ENCODE results near the gene SPATA19.

DNA sequence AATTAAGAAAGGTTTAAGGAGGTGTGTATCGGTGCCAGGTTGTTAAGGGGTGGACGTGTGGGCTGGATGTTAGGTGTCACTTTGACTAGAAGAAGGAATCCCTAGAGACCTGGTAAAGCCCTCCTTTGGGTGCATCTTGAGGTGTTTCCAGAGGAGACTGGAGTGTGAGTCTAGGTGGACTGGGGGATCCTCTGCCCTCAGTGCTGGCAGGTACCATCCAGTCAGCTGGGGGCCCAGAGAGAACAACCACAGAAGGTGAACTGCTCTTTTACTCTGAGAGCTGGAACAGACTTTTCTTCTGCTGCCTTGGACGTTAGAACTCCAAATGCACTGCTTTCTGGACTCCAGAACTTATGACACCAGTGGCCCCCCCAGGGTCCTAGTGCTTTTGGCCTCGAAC lies 44.0 kb downstream of the SPATA19 start:
- TF ChIP-seq RARB (CRISPR knock-in tag; IDR thresholded peaks at IDR 0.05) (no peak), MAZ (IDR thresholded peaks at IDR 0.05; ENCODE audit: borderline replicate concordance, low read depth, low read length) (no peak), RFX5 (IDR thresholded peaks at IDR 0.05) (no peak), POLR2A (IDR thresholded peaks at IDR 0.05; ENCODE audit: low read length) (no peak), RCOR1 (IDR thresholded peaks at IDR 0.05; ENCODE audit: low read depth, low read length) (no peak), KDM1A (IDR thresholded peaks at IDR 0.05; ENCODE audit: low read depth) (no peak), JUN (IDR thresholded peaks at IDR 0.05) (no peak), KDM5A (IDR thresholded peaks at IDR 0.05) (no peak), MYC (IDR thresholded peaks at IDR 0.05; ENCODE audit: borderline replicate concordance, low read length) (no peak)
- TF ChIP-seq, protein P1, sequence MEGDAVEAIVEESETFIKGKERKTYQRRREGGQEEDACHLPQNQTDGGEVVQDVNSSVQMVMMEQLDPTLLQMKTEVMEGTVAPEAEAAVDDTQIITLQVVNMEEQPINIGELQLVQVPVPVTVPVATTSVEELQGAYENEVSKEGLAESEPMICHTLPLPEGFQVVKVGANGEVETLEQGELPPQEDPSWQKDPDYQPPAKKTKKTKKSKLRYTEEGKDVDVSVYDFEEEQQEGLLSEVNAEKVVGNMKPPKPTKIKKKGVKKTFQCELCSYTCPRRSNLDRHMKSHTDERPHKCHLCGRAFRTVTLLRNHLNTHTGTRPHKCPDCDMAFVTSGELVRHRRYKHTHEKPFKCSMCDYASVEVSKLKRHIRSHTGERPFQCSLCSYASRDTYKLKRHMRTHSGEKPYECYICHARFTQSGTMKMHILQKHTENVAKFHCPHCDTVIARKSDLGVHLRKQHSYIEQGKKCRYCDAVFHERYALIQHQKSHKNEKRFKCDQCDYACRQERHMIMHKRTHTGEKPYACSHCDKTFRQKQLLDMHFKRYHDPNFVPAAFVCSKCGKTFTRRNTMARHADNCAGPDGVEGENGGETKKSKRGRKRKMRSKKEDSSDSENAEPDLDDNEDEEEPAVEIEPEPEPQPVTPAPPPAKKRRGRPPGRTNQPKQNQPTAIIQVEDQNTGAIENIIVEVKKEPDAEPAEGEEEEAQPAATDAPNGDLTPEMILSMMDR (IDR thresholded peaks at IDR 0.05) = no peak
- TF ChIP-seq, protein P2, sequence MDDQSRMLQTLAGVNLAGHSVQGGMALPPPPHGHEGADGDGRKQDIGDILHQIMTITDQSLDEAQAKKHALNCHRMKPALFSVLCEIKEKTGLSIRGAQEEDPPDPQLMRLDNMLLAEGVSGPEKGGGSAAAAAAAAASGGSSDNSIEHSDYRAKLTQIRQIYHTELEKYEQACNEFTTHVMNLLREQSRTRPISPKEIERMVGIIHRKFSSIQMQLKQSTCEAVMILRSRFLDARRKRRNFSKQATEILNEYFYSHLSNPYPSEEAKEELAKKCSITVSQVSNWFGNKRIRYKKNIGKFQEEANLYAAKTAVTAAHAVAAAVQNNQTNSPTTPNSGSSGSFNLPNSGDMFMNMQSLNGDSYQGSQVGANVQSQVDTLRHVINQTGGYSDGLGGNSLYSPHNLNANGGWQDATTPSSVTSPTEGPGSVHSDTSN (IDR thresholded peaks at IDR 0.05) = no peak

Measured in A549 (cell line).